Measurements from ENCODE around the gene CAPN5. TPM values are rescaled to one million over a fixed set of nuclear protein-coding genes. Genes with fewer than 3 reads are reported as not detected.

Gene CAPN5
- total RNA-seq, 1 donor from 2014 or later: 2.6 TPM

DNA sequence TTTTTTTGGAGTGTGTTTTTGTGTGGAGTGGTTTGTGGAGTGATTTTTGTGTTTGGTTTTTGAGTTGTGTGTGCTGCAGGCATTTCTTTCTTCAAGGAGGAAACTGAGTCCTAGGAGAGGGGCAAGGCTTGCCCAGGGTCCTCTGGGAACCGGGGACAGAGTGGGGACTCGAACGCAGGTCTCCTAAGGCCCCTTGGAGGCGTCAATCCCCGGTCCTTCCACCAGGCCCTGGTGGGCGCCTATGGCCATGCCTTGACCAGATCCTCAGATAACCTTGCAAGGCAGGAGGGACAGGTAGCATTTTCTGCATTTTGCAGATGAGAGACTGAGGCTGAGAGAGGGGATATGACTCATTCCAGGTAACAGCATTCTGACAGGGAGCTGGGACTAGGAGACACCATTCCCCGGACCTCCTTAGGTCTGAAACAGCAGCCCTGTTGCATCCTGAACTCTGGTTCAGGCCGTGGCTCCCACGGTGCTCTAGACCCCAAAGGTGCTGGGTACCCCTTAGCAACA is 100.4 kb downstream of the CAPN5 start:
- DNase-seq: peak; percentile 27
- intact Hi-C loops (cut with DNase I): no loop called here
- ATAC-seq (ENCODE audit: poor library complexity): no peak

- no peak for ATAC-seq (ENCODE audit: poor library complexity)
- peak; percentile 13 for DNase-seq
- intact Hi-C loops (cut with DNase I): no loop called here
Measured at GRCh38 chr11:77167791-77168190, 101.0 kb downstream of the CAPN5 start.

- intact Hi-C loops (cut with DNase I): no loop called here
- no peak for DNase-seq
- ATAC-seq (ENCODE audit: poor library complexity): no peak
Measured at GRCh38 chr11:77170107-77170506, 103.3 kb downstream of the CAPN5 start.

DNA sequence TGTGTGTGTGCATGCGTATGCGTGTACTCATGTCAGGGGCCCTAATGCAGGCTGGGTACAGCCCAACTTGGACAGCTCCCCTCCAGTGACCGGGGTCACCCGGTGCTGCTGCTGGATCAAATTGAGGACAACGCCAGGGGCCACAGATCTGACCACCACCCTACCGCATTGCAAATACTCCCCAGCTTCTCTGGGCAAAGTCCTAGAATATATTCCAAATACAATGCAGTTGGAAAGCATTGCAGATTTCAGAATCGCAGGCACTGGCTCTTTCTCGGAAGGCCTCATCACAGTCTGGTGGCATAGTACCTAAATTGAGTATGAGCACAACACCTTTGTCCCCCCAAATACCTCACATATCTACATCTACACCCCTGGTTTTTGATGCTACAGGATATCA is 104.5 kb downstream of the CAPN5 start:
- ATAC-seq (ENCODE audit: poor library complexity): no peak
- intact Hi-C loops (cut with DNase I): no loop called here
- DNase-seq: no peak

GRCh38 chr11:77171885-77172665 is 105.3 kb downstream of the CAPN5 start:
- intact Hi-C loops (cut with DNase I): no loop called here
- peak; percentile 38 for DNase-seq
- ATAC-seq (ENCODE audit: poor library complexity): no peak

GRCh38 chr11:77172666-77172982 is 105.9 kb downstream of the CAPN5 start:
- ATAC-seq (ENCODE audit: poor library complexity) (no peak), DNase-seq (peak; percentile 45)
- intact Hi-C loops (cut with DNase I): no loop called here

DNA sequence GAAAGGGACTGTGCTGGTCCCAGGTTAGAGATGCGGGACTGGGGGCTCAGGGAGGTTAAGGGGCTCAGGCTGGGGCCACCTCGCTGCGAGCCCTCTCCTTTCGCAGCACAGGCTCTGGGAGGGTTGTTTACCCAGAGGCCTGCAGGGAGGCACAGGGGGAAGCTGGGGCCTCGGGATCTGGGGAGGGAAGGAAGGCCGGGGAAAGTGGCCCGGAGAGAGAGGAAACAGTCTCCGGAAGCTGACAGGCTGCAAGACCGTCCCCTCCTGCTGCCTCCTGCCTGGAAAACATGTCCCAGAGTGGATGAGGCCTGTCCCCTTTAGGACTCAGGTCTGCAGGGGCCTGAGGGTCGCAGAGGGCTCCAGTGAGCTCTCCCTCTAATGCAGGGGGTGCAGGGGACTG is 106.7 kb downstream of the CAPN5 start:
- intact Hi-C loops (cut with DNase I): no loop called here
- DNase-seq: peak; percentile 51
- ATAC-seq (ENCODE audit: poor library complexity): no peak

DNA sequence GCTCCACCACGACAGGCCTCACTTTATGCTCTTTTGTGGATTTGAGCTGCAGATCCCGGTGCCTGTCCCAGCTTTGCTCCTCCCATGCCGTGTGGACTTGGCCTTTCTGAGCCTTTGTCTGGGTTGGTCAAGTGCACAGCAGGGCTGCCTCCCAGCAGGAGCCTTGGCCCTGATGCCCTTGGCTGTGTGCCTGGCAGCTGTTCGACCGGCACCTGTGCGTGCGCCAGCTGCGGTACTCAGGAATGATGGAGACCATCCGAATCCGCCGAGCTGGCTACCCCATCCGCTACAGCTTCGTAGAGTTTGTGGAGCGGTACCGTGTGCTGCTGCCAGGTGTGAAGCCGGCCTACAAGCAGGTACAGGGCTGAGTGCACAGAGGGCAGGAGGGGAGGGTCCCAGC is 107.8 kb downstream of the CAPN5 start:
- intact Hi-C loops (cut with DNase I): no loop called here
- ATAC-seq (ENCODE audit: poor library complexity) (no peak), DNase-seq (peak; percentile 35)

- DNase-seq (peak; percentile 71), ATAC-seq (ENCODE audit: poor library complexity) (peak; percentile 67)
- intact Hi-C loops (cut with DNase I): no loop called here
Measured at GRCh38 chr11:77175021-77175842, 108.5 kb downstream of the CAPN5 start.

Other genes starting within 250 kb of the CAPN5 start
- gene ACER3, start 206.1 kb upstream of the CAPN5 start, total RNA-seq: 10.3 TPM
- gene B3GNT6, start 32.6 kb upstream of the CAPN5 start, total RNA-seq: not detected
- not detected for gene OMP, start 35.9 kb downstream of the CAPN5 start, total RNA-seq
- gene MYO7A, start 61.3 kb downstream of the CAPN5 start, total RNA-seq: 4.4 TPM
- not detected for gene GDPD4, start 234.7 kb downstream of the CAPN5 start, total RNA-seq